D721Med (cell line): ENCODE data around the gene NT5DC2.
A peak's percentile ranks its signal among the peaks of the same experiment; 100 is the strongest.

Experiments
- DNase-seq: peaks from one replicate; pipeline ENCODE4 v3.0.0; 2011; ENCODE audit warnings: low spot score; ENCODE audit not compliant: insufficient read length
- FAIRE-seq: peaks from 2 replicates; lab custom pipeline; 2011; peaks lifted over from hg19 to GRCh38; lab: Jason Lieb, UNC
- TF ChIP-seq, protein P1 (sequence below): IDR thresholded peaks from 2 replicates; pipeline ENCODE4 v1.5.1; 2012; ENCODE audit warnings: mild to moderate bottlenecking, control low read depth; ENCODE audit not compliant: insufficient read depth; ENCODE audit errors: missing control alignments

The NT5DC2 gene

DNA sequence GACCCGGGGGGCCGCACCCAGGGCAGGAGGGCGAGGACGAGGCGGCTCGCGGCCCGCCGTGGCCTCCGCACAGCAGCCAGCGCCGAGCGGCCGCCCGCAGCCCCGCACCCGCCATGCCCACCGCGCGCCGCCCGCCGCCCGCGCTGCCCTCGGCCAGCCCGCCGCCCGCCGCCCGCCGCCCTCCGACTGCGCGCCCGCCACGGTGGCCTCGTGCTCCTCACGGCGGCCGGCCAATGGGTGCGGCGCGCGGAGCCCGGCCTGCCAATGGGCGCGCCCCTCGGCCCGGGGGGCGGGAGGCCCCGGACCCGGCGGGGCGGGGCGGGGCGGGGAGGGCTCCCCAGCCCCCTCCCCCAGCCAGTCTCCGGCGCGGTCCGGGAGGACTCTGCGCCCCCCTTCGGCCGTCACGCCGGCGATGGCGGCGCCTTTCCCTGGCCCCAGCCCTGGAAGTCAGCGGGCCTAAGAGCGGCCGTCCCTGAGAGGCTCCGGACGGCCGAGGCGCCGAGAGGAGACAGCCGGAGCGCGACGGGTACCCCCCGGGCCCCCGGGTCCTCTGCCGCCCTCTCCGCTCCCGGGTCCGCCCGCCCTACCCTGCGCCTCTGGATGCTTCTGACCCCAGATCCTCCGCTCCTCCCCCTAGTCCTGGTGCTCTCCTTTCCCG, at the start of gene NT5DC2:
Gene NT5DC2, minus strand, starts transcription at position 235 of the 658 bp plus-strand sequence. Its CDS starts 120 bp downstream, at position 115.
- DNase-seq, result peak; percentile 94
- TF ChIP-seq, protein P1, sequence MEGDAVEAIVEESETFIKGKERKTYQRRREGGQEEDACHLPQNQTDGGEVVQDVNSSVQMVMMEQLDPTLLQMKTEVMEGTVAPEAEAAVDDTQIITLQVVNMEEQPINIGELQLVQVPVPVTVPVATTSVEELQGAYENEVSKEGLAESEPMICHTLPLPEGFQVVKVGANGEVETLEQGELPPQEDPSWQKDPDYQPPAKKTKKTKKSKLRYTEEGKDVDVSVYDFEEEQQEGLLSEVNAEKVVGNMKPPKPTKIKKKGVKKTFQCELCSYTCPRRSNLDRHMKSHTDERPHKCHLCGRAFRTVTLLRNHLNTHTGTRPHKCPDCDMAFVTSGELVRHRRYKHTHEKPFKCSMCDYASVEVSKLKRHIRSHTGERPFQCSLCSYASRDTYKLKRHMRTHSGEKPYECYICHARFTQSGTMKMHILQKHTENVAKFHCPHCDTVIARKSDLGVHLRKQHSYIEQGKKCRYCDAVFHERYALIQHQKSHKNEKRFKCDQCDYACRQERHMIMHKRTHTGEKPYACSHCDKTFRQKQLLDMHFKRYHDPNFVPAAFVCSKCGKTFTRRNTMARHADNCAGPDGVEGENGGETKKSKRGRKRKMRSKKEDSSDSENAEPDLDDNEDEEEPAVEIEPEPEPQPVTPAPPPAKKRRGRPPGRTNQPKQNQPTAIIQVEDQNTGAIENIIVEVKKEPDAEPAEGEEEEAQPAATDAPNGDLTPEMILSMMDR, result peak; percentile 21
- no peak for FAIRE-seq

GRCh38 chr3:52574056-52574965, 40.7 kb upstream of the NT5DC2 start:
- FAIRE-seq (no peak), DNase-seq (no peak)
- TF ChIP-seq, protein P1, result no peak

- DNase-seq (no peak), FAIRE-seq (no peak)
- TF ChIP-seq, protein P1, result no peak
These were observed 38.6 kb upstream of the NT5DC2 start for GRCh38 chr3:52572221-52572620.

DNA sequence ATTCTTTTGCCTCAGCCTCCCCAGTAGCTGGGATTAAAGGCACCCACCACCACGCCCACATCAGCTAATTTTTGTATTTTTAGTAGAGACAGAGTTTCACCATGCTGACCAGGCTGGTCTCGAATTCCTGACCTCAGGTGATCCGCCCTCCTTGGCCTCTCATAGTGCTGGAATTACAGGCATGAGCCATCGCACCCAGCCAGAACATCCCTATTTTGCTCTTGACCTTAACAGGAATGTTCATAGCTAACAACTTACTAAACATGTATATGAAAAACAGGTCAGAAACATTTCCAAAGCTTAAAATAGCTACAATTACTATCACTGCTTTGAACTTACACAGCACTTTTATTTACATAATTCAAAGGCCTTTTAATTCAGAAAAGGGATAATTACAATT, 36.4 kb upstream of the NT5DC2 start:
- no peak for DNase-seq
- no peak for FAIRE-seq
- TF ChIP-seq, protein P1, result no peak

DNA sequence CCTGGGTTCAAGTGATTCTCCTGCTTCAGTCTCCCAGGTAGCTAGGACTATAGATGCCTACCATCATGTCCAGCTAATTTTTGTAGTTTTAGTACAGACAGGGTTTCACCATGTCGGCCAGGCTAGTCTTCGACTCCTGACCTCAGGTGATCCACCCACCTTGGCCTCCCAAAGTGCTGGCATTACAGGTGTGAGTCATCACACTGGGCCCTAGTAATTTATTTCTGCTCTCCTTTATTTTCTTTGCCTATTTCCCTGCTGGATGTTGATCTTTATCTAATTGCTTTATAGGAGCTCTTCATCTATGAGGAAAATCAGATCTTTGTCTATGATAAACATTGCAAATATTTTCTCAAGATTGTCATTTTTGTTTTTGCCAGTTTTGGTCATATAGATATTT, 34.4 kb upstream of the NT5DC2 start:
- TF ChIP-seq, protein P1, result no peak
- FAIRE-seq, result no peak
- DNase-seq, result no peak

- FAIRE-seq, result no peak
These were observed 30.3 kb upstream of the NT5DC2 start for GRCh38 chr3:52563984-52564383.

More at GRCh38 chr3:52563984-52564383, 30.3 kb upstream of the NT5DC2 start:
- no peak for DNase-seq
- TF ChIP-seq, protein P1, result no peak
